ENCODE results near the gene IL6R.

DNA sequence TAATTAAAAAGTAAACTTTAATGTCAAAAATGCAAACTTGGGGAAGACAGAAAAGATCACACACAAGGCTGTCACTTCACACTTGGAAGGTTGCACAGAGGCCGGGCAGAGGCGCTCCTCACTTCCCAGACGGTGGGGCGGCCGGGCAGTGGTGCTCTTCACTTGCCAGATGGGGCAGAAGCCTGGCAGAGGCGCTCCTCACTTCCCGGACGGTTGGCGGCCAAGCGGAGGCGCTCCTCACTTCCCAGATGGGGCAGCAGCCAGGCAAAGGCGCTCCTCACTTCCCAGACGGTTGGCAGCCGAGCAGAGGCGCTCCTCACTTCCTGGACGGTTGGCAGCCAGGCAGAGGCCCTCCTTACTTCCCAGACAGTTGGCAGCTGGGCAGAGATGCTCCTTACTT, 25.8 kb upstream of the IL6R start:
- TF ChIP-seq, protein P1, sequence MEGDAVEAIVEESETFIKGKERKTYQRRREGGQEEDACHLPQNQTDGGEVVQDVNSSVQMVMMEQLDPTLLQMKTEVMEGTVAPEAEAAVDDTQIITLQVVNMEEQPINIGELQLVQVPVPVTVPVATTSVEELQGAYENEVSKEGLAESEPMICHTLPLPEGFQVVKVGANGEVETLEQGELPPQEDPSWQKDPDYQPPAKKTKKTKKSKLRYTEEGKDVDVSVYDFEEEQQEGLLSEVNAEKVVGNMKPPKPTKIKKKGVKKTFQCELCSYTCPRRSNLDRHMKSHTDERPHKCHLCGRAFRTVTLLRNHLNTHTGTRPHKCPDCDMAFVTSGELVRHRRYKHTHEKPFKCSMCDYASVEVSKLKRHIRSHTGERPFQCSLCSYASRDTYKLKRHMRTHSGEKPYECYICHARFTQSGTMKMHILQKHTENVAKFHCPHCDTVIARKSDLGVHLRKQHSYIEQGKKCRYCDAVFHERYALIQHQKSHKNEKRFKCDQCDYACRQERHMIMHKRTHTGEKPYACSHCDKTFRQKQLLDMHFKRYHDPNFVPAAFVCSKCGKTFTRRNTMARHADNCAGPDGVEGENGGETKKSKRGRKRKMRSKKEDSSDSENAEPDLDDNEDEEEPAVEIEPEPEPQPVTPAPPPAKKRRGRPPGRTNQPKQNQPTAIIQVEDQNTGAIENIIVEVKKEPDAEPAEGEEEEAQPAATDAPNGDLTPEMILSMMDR (IDR thresholded peaks at IDR 0.05; ENCODE audit: low read depth, low read length, missing input control): no peak
- TF ChIP-seq, protein P2, sequence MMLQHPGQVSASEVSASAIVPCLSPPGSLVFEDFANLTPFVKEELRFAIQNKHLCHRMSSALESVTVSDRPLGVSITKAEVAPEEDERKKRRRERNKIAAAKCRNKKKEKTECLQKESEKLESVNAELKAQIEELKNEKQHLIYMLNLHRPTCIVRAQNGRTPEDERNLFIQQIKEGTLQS (IDR thresholded peaks at IDR 0.05): no peak
- TF ChIP-seq YY1 (IDR thresholded peaks at IDR 0.05) (no peak), GABPA (IDR thresholded peaks at IDR 0.05 in 1 of 2, conservative IDR thresholded peaks at IDR 0.05 in 1 of 2) (no peak)

All from liver (tissue), 3 donors.